A673 (cell line): ENCODE results near the gene PCDHGB2.
A peak's percentile ranks its signal among the peaks of the same experiment; 100 is the strongest.

Experiments used
- CTCF ChIP-seq: fragments of 300-800, 200-600 bp; sonication (generic); conservative IDR thresholded peaks from 2 replicates; pipeline ENCODE4 v1.5.1; 2017; ENCODE audit warnings: low read depth, mild to moderate bottlenecking, antibody characterized with exemption, low read length, moderate library complexity, mixed read lengths
- EZH2 ChIP-seq: fragments of 200-600 bp; sonication (generic); IDR thresholded peaks from 2 replicates; pipeline ENCODE4 v1.6.1; 2017; ENCODE audit warnings: borderline replicate concordance, low read depth, mild to moderate bottlenecking, mixed read lengths, antibody characterized with exemption, low read length; ENCODE audit not compliant: poor library complexity, severe bottlenecking

- TF ChIP-seq CTCF (peak; percentile 50), EZH2 (no peak)
These were observed 4.8 kb upstream of the PCDHGB2 start, which contains the start of gene PCDHGA4 for GRCh38 chr5:141354900-141355469.
